Coronary artery (tissue), 2 donors: ENCODE results near the gene SERPIND1.

Experiments
- DNase-seq: peaks from one replicate; pipeline ENCODE4 v3.0.0-alpha.2; 2017; ENCODE audit warnings: low spot score
- H3K27ac ChIP-seq, 2 donors: fragments of 200-600 bp; sonication (generic); one replicate each; pipeline ENCODE4 v1.5.1; 2016 to 2019
- H3K4me3 ChIP-seq: fragments of 200-600 bp; sonication (generic); 2 replicates; pipeline ENCODE4 v1.5.1; 2016; ENCODE audit warnings: mild to moderate bottlenecking, moderate library complexity
- CTCF ChIP-seq: fragments of 200-600 bp; sonication (generic); IDR thresholded peaks from one replicate; pipeline ENCODE4 v1.5.1; 2019; ENCODE audit warnings: antibody characterized with exemption

SERPIND1 gene

GRCh38 chr22:20745119-20745518 lies 28.8 kb upstream of the SERPIND1 start:
- no peak for TF ChIP-seq CTCF
- no peak for DNase-seq
- Histone ChIP-seq H3K27ac (no peak overlapping the region), H3K4me3 (no peak overlapping the region)

- H3K27ac ChIP-seq = no peak overlapping the region
- no peak for DNase-seq
- no peak overlapping the region for H3K4me3 ChIP-seq
- no peak for TF ChIP-seq CTCF
These were observed 27.3 kb upstream of the SERPIND1 start for GRCh38 chr22:20746431-20747189.

GRCh38 chr22:20747223-20747622 lies 26.7 kb upstream of the SERPIND1 start:
- no peak for TF ChIP-seq CTCF
- Histone ChIP-seq H3K27ac (no peak overlapping the region), H3K4me3 (no peak overlapping the region)
- DNase-seq = no peak

- H3K4me3 ChIP-seq = no peak overlapping the region
- no peak overlapping the region for H3K27ac ChIP-seq
- no peak for DNase-seq
- no peak for TF ChIP-seq CTCF
These were observed 25.8 kb upstream of the SERPIND1 start for GRCh38 chr22:20748082-20748481.

GRCh38 chr22:20748731-20749428 lies 25.0 kb upstream of the SERPIND1 start:
- no peak overlapping the region for H3K27ac ChIP-seq
- no peak for DNase-seq

GRCh38 chr22:20749453-20749852 lies 24.5 kb upstream of the SERPIND1 start:
- no peak for DNase-seq
- Histone ChIP-seq H3K27ac (no peak overlapping the region), H3K4me3 (no peak overlapping the region)
- no peak for TF ChIP-seq CTCF

More at GRCh38 chr22:20748731-20749428, 25.0 kb upstream of the SERPIND1 start:
- TF ChIP-seq CTCF = no peak
- no peak overlapping the region for H3K4me3 ChIP-seq
